ENCODE data around the gene PMEL.
A peak's percentile ranks its signal among the peaks of the same experiment; 100 is the strongest.

The PMEL gene

GRCh38 chr12:55970775-55971174 is 4.9 kb upstream of the PMEL start:
- TF ChIP-seq, protein P1, sequence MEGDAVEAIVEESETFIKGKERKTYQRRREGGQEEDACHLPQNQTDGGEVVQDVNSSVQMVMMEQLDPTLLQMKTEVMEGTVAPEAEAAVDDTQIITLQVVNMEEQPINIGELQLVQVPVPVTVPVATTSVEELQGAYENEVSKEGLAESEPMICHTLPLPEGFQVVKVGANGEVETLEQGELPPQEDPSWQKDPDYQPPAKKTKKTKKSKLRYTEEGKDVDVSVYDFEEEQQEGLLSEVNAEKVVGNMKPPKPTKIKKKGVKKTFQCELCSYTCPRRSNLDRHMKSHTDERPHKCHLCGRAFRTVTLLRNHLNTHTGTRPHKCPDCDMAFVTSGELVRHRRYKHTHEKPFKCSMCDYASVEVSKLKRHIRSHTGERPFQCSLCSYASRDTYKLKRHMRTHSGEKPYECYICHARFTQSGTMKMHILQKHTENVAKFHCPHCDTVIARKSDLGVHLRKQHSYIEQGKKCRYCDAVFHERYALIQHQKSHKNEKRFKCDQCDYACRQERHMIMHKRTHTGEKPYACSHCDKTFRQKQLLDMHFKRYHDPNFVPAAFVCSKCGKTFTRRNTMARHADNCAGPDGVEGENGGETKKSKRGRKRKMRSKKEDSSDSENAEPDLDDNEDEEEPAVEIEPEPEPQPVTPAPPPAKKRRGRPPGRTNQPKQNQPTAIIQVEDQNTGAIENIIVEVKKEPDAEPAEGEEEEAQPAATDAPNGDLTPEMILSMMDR (IDR thresholded peaks at IDR 0.05; ENCODE audit: extremely low read depth, missing control alignments), result no peak
- no peak for DNase-seq (ENCODE audit: low spot score)

- DNase-seq (ENCODE audit: low spot score), result no peak
- TF ChIP-seq, protein P1 (IDR thresholded peaks at IDR 0.05; ENCODE audit: extremely low read depth, missing control alignments), result no peak
Measured at GRCh38 chr12:55969356-55969755, 3.5 kb upstream of the PMEL start.

- TF ChIP-seq, protein P1 (IDR thresholded peaks at IDR 0.05; ENCODE audit: extremely low read depth, missing control alignments), result no peak
- peak; percentile 91 for DNase-seq (ENCODE audit: low spot score)
Measured at GRCh38 chr12:55966408-55967281, 803 bp upstream of the PMEL start, which contains the start of gene CDK2. TSS of gene CDK2 (plus strand) at chr12:55966830. CDS start at chr12:55967009, 179 bp downstream.

DNA sequence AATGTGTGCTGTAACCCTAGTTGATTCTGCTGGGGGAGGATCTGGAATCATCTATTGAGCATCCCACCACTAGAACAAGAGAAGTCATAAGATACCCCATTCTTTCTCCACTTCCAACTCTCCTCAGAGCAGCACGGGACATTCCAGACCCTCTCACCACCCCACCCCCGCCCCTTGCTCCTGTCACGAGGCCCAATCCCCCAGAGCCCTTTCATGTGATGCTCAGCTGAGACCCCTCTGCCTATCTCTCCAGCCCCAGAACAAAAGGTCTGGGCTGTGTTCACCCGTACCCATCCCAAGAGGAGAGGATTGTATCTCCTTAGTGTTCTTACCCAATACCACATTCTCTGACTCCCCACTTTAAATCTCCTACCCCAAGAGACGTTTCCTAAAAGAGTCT is 602 bp downstream of the PMEL start:
- TF ChIP-seq, protein P1 (IDR thresholded peaks at IDR 0.05; ENCODE audit: extremely low read depth, missing control alignments), result no peak
- DNase-seq (ENCODE audit: low spot score), result no peak

GRCh38 chr12:55963760-55964159 is 2.1 kb downstream of the PMEL start:
- TF ChIP-seq, protein P1 (IDR thresholded peaks at IDR 0.05; ENCODE audit: extremely low read depth, missing control alignments), result no peak
- DNase-seq (ENCODE audit: low spot score), result no peak

- no peak for DNase-seq (ENCODE audit: low spot score)
- TF ChIP-seq, protein P1 (IDR thresholded peaks at IDR 0.05; ENCODE audit: extremely low read depth, missing control alignments), result no peak
Measured at GRCh38 chr12:55957106-55957859, 8.6 kb downstream of the PMEL start.
